D721Med (cell line): ENCODE measurements around the gene DHX9.

Experiments used
- DNase-seq: peaks from one replicate; pipeline ENCODE4 v3.0.0; 2011; ENCODE audit warnings: low spot score; ENCODE audit not compliant: insufficient read length
- FAIRE-seq: peaks from 2 replicates; lab custom pipeline; 2011; peaks lifted over from hg19 to GRCh38; lab: Jason Lieb, UNC
- CTCF ChIP-seq: IDR thresholded peaks from 2 replicates; pipeline ENCODE4 v1.5.1; 2012; ENCODE audit warnings: mild to moderate bottlenecking, control low read depth; ENCODE audit not compliant: insufficient read depth; ENCODE audit errors: missing control alignments

Gene DHX9

GRCh38 chr1:182930985-182931384, 91.8 kb downstream of the DHX9 start:
- no peak for TF ChIP-seq CTCF
- FAIRE-seq (no peak), DNase-seq (no peak)

- no peak for FAIRE-seq
- no peak for TF ChIP-seq CTCF
Observed at GRCh38 chr1:182935716-182936115, 96.6 kb downstream of the DHX9 start.

More at GRCh38 chr1:182935716-182936115, 96.6 kb downstream of the DHX9 start:
- no peak for DNase-seq
